T1000 (cell line): Measurements from ENCODE around the gene KLK2.

ENCODE experiments used
- DNase-seq: peaks from one replicate; lab custom pipeline; 2025; ENCODE audit warnings: mixed read lengths; lab: John Stamatoyannopoulos, UW

KLK2 gene

DNA sequence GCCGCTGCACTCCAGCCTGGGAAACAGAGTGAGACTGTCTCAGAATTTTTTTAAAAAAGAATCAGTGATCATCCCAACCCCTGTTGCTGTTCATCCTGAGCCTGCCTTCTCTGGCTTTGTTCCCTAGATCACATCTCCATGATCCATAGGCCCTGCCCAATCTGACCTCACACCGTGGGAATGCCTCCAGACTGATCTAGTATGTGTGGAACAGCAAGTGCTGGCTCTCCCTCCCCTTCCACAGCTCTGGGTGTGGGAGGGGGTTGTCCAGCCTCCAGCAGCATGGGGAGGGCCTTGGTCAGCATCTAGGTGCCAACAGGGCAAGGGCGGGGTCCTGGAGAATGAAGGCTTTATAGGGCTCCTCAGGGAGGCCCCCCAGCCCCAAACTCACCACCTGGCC is at the start of gene KLK2:
TSS of gene KLK2 (plus strand) at position 384 of the 400 bp plus-strand sequence. CDS start 35 bp downstream, outside the sequence.
- DNase-seq = no peak

DNA sequence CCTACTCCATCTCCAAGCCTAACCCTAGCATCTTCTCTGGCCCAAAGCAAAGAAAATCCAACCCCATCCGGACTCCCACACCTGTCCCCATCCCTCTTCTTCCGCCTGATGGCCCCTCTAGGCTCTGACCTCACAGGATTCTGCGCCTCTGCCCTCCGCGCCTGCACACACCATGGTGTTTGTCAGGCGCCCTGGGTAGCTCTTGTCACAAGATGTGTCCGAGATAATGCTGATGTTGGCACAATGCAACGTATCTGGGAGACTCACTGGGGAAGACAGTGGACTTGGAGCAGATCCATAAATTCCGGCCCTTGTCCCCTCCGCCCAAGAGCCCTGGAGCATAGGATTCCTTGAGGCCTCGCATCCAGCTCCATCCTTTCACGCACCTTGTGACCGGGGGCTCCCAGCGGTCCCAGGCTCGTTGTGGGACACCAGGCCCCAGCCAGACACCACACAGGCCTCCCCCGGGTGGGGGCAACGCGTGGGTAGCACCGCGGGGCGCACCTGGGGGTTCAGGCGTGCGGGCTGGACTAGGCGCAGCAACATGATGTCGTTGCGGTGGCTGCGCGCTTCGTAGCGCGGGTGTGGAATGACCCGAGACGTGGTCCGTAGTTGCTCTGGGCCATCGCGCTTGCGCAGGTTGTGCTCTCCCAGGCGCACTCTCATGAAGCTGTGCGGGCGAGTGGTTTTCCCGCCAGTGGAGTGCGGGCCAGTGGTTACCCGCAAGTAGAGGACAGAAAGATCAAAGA is 46.6 kb upstream of the KLK2 start:
- no peak for DNase-seq

DNA sequence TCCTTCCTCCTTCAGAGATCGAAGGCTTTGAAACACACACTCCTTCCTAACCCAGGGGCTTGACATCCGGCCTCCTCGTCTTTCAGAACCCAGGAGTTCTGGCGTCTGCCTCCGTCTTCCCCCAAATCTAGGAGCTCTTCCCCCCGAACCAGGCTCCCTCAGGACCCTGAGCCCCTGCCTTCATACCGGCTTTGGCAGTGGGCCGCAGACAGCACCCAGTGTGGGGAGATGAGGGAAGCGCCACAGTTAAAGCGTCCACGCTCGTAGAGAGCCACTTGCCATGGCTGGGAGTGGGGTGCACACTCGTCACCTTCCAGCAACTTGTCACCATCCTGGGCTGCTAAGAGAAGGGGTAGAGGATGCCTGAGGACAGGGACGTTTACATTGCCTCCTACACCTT is 45.8 kb upstream of the KLK2 start:
- DNase-seq = no peak

DNA sequence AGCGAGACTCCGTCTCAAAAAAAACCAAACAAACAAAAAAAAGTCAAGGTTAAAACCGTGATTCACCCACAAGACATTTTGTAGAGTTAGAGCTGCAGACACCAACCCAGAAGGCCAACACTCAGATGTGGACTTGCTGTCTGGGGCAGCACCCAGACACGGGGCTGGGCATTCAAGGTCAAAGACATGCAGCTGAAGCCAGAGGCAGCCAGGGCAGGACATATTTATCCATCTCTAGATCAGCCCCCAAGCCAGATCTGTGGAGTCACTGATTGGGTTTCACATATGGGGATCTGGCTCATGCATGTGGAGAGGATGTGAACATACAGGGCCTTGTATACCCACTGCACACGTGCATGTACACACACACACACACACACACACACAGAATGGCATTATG is 43.4 kb upstream of the KLK2 start:
- no peak for DNase-seq

DNA sequence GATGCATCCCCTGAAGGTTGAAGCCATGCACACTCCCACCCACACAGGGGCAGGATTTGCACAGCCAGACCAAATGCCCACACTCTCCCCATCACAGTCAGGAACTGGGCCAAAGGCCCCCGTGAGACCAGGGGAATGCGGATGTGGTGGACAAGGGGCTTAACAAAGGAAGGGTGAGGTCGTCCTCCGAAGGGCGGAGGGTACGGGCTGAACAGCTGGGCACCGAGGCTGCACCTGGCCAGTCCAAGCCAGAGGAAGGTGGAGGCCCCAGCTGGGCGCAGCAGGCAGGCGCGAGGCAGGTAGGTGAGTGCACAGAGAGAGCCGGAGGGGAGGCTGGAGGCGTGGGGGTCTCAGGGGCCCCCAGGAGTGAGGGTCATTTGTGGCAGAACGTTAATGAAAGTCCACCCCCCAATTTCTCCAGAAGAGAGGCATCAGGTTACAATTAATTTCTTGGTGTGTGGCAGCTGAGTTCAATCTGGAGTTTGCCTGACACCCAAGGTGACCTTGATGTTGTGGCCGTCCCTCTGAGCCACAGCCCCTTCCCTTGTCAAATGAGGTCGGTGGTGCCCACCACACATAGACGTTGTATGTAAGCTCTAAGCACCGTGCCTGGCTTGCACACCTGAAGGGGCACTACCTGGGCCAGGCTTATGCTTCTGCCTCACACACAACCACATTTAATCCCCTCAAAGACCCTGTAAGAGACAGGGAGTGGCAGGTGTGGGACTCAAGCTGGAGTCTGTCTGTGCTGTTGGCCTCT is 42.8 kb upstream of the KLK2 start:
- DNase-seq = no peak

DNA sequence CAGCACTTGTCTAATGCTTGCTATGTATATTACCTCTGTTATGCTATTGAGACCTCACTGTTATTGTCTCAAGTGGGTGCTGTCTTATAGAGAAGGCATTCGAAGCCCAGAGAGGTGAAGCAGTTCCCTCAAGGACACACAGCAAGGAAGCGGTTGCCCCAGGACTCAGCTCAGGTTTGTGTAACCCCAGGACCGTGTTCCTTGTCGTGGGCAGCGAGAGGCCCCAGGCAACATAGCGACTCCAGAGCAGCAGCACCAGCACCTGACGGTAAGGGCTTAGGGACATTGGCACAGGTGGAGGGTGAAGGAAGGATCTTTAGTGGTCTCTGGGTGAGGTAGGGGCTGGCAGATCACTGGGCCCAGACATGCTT is 42.2 kb upstream of the KLK2 start:
- DNase-seq = no peak

DNA sequence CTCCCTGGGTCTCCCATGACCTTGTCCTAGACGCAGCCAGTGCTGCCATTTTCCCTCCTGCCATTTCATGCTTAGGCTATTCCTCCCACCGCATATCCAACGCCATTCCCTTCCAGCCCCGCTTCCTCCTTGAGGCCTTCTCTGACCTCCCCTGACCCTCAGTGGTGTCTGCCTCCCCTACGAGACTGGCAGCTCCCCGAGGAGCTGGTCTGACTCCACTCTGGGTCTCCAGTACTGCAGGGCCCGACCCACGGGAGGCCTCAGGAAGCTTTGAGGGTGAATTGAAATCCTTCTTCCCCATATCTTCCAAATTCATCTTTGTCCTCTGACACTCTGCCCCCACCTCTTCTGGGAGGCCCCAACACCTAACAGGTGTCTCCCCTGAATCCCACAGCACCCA is 40.6 kb upstream of the KLK2 start:
- DNase-seq = no peak

DNA sequence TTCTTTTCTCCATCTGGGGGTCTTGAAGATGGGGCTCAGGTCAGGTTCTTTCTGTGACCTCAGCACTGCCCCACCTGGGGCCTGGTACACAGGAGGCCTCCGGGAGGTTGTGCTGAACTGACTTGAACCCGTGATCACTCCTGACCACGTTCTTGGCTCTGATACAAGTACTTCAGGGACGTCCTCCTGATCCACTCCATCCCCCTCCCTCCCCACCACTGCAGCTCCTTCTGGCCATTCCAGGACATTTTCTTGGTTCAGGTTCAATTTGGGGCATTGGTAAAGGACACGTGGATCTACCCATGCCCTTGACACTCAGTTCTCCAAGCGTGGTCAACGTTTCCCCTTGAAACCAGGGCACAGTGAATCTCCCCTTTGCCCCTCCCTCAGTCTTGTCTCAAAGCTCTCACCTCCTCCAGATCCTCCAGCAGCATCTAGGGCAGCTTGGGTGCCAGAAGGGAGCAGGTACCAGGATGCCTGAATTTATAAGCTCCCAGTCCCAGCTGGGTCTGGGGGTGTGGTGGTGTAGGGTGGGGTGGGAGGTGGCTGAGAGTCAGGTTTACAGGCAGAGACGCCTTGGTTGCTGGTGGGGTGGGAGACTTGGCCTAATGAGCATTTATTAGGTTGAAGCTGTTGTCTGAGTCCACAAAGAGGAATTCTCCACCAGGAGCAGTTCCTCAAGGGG is 40.0 kb upstream of the KLK2 start, which contains the start of gene KLK15:
TSS of gene KLK15 (minus strand) at position 458 of the 685 bp plus-strand sequence. CDS start 2,082 bp downstream, outside the sequence.
- no peak for DNase-seq

DNA sequence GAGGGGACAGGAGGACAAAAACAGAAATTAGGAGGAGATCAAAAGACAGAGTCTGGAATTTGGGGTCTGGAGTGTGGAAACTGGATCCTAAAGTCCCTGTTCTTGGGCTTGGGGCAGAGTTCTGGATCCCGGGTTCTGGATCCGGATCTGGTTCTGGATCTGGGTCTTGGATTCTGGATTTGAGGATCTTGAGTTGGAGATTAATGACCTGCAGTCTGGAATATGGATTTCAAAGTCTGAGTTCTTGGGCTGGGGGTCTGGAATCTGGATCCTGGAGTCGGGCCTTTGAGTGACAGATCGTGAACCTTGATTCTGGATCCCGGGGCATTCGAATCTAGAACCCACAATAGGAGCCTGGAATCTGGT is 39.5 kb upstream of the KLK2 start:
- no peak for DNase-seq

DNA sequence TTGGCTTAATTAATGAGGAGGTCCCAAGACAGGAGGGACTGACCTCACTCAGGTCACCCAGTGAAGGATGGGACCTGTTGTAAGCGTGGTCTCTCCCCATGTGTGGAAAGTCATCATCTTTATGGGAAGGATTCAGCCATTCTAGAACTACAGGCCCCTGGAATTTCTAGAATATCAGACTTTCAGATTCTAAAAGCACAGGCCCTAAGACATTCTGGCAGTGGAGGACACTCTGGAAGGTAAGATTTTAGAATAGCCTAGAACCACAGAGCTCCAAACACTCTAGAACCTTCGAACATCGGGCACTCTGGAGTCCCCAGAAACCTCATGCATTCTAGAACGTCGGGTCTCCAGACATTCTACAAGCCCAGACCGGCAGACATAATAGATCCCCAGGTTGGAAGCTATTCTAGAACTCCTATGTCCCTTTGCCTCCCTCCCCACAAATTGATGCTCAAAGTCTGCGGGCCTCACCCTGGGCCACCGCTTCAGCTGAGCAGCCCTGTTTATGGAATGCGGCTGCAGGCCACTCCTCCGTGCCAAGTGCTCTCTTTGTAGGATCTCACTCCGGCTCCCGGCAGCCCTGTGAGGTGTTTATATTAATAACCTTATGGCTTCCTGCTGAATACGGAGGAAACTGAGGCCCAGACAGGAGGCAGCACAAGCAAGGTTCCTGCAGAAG is 38.0 kb upstream of the KLK2 start:
- no peak for DNase-seq

DNA sequence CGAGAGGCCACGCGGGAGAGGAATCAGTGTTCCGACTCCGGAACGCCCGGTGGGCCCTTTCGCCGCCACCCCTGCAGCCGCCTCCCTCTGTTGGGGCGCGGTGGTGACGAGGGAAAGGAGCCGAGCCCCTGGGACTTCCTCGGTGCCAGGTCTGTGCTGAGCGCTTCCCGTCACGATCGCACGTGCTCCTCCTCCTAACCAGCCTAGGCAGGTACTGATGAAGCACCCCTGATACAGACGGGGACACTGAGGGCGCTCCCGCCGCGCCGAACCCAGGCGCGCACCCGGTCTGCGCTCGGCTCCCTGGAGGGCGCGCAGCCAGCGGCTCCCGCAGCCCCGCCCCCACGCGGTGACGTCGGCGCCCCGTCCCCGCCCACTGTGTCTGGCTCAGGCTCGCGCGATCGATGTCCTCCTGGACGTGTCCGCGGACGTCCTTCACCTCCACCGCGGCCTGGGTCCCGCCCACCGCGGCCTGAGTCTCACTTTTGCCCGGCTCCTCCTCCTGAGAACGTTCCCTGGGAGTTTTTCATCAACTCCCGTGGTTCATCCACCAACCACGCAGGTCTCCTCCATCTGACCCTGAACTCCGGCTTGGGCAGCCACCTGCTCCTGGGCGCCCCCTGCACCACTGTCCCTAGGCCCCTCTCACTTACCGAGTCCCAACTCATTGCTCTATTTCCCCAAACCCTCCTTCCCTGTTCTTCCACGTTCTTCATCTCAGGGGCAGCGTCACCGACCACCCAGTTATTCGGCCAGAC is 37.3 kb upstream of the KLK2 start:
- no peak for DNase-seq

DNA sequence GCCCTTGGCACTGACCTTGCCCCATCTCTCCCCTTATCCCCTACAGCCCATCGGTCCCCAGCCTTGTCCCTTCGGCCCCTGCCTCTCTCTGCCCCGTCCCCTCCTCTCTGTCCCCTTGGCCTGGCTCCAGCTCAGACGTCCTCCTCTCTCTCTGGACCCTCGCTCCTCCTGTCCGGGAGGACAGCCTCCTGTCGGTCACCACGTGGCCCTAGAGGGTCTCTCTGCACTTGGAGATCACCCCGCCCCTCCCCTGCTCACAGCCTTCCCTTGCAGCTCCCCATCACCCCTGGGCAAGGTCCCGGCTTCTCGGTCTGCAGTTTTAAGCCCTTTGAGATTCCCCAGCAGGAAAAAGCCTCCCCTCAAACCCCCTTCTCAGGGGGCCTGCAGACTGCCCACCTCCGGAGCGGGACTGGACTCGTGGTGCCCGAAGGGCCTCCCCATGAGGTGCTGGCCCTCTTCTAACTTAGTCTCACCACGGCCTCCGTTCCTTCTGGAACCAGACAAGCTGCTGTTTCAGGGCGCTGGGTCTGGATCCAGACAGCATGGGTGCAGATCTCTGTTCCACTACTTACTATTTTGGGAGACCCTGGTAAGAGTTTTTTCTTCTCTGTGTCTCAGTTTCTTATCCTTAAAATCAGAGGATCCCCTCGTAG is 36.6 kb upstream of the KLK2 start:
- DNase-seq = no peak

DNA sequence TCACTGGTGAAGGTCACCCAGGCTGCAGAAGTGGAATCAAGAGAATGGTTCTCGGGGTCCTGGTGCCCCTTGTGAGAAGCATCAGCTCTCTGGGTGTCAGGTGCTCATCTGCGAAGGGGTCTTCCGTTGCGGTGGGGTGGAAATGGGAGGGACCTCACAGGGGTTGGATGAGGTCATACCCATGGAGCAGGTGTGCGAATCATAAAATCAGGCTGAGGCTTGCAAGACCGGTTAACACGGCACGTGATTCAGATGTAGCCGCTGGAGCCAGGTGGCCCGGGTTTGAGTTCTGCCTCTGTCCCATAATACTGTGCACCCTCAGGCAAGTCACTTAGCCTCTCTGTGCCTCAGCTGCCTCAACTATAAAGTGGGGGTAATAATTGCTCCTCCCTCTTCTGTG is 35.9 kb upstream of the KLK2 start:
- DNase-seq = no peak

DNA sequence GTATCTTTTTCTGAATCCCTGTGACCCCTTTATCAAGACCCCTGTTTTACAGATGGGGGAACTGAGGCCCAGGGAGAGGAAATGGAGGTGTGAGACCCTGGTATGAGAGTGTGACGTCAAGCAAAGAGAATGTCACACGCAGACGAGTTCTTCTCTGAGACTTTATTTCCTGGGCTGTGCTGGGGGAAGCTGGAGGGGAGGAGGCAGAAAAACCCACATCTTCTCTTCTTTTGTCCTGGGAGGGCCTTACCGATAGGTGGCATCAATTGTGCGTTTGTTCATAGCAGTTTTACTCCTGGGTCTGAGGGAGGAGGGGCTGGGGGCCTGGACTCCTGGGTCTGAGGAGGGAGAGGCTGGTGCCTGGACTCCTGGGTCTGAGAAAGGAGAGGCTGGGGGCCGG is 35.0 kb upstream of the KLK2 start:
- DNase-seq = no peak

DNA sequence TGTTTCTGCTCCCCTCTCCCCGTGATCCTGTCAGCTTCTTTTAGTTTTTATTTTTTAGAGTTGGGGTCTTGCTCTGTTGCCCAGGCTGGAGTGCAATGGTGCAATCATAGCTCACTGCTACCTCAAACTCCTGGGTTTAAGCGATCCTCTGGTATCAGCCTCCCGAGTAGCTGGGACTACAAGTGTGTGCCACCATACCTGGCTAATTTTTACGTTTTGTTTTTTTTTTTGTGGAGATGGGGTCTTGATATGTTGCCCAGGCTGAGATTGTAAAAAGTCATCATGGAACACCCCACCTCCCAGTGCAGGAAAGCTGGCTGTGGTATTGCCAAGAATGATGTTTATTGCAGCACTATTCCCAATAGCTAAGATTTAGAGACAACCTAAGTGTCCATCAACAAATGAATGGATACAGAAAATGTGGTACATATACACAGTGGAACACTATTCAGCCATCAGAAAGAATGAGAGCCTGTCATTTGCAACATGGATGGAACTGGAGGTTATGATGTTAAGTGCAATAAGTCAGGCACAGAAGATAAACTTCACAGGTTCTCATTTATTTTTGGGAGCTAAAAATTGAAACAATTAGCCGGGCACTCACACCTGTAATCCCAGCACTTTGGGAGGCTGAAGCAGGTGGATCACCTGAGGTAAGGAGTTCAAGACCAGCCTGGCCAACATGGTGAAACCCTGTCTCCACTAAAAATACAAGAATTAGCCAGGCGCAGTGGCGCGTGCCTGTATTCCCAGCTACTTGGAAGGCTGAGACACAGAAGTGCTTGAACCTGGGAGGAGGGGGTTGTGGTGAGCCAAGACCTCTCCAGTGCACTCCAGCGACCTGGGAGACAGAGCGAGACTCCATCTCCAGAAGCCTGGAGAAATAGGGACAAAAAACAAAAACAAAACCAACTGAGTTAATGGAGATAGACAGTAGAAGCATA is 33.3 kb upstream of the KLK2 start:
- DNase-seq = no peak

DNA sequence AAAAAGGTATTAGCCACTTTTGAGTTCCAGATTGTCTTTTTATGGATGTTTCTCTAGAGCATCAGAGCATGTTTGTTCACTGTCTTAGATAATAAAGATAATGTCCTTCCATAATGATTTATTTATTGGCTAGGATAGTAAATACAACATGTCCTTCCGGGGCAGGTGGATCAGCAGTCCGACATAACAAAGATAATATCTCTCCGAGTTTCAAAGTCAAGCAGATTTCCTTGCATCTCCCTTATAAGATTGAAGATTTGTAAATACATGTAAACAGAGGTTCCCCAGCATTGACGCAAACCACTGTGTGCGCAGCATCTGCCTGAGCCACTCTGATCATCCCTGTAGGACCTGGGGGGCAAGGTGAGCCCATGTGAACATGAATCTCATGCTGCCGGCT is 31.1 kb upstream of the KLK2 start:
- no peak for DNase-seq

DNA sequence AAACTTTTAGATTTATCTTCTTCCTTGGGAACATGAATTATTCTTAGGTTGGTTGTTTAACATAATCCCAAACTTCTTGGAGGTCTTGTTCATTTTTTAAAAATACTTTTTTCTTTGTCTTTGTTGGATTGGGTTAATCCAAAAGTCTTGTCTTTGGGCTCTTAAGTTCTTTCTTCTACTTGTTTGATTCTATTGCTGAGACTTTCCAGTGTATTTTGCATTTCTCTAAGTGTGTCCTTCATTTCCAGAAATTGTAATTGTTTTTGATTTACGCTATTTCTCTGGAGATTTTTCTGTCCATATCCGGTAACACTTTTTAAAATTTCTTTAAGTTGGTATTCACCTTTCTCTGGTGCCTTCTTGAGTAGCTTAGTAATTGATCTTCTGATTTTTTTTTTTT is 30.0 kb upstream of the KLK2 start:
- DNase-seq = no peak

DNA sequence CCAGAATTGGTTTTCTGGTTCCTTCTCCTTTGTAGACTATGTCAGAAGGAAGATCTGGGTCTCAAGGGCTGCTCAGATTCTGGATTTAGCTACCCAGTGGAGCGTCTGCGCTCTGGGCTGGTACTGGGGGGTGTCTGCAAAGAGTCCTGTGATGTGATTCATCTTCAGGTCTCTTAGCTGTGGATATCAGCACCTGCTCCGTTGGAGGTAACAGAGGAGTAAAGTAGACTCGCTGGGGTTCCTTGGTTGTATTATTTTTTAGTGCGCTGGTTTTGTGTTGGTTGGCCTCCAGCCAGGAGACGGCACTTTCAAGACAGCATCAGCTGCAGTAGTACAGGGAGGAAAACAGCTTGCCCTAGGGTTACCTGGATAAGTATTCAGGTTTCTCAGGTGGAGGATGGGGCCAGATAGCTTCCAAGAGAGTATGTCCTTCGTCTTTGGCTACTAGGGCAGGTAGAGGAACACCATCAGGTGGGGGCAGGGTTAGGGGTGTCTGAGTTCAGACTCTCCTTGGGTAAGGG is 29.5 kb upstream of the KLK2 start:
- no peak for DNase-seq

DNA sequence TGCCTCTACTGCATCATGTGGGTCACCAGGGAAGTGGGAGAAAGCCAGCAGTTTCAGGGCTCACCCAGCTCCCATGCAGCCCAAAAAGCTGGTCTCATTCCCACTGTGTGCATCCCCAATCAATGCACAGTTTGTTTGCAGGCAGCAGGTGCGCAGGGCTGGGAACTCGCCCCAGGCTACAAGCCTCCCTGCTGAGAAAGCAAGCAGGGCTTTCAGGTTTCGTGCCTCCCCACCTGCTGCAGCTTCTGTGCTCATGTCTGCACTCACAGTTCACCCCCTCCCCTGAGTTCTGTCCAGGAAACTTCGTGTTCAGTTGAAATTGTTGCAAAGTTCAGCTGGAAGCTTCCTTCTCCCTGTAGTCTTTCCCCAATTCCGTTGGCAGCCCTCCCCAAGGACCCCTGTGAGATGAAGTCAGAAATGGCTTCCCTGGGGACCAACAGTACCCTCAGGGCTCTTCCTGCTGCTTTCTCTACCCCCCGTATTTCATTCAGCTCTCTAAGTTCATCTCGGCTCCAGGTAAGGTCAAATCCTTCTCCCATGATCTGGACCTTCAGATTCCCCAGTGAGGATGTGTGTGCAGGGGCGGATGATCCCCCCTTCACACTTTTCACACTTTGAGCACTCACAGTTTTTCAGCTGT is 28.8 kb upstream of the KLK2 start:
- DNase-seq = no peak
